ENCODE measurements around the gene RASGRP2.

The RASGRP2 gene

DNA sequence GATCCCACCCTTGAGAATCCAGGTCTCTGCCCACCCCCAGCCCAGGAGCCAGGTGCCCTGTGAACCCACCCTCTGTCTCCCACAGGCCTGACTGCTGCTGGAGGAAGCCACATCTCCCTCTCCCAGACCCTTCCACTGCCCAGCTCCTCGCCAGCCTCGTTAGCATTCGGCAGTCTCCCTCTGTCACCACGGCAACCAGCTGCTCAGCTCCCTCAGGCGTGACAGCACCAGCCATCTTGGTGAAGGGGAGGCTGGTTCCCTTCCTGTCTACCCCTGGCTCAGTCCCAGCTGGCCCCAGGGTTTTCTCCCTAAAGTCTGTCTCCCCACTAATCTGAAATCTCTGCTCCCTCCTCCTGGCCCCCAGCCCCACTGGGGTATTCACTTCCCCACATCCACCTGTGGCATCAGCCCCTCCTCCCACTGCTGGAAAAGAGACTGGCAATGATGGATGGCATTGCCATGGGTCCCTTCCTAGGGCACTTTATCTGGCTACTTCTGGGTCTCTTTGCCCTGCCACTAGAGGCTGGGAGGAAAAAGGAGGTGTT is 49.0 kb downstream of the RASGRP2 start:
- DNase-seq (ENCODE audit: low read depth) = no peak

DNA sequence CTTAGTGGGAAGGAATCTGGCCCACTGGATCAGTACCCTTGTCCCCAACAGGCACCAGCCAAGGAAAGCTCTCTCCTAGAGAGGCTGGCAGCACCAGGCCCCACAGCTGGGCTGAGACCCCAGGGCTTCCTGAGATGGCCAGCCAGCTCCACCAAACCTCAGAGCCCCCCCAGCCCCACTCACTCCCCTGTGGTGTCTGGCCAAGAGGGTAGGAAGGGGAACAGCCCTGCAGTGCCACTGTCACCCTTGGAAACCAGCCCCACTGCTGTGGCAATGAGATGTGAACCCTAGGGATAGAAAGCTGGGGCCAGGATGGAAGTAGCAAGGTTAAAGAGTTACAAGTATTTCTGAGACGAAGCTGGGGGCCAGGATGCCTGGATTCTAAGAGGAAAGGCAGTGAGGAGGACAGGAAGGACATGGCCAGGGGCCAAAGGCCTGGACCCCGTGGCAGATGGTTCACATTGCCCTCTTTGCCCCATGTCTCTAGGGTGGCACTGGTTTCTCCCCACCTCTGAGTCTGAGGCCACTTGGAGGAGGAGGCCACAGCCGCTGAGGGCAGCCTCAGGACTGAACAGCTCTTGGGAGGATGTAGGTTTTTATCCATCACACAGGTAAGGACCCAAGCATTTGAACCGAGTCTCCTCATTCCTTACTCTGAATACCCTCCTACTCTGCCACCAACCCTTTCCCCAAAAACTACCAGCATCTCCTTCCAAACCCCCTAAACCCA is 49.8 kb downstream of the RASGRP2 start:
- no peak for DNase-seq (ENCODE audit: low read depth)

DNA sequence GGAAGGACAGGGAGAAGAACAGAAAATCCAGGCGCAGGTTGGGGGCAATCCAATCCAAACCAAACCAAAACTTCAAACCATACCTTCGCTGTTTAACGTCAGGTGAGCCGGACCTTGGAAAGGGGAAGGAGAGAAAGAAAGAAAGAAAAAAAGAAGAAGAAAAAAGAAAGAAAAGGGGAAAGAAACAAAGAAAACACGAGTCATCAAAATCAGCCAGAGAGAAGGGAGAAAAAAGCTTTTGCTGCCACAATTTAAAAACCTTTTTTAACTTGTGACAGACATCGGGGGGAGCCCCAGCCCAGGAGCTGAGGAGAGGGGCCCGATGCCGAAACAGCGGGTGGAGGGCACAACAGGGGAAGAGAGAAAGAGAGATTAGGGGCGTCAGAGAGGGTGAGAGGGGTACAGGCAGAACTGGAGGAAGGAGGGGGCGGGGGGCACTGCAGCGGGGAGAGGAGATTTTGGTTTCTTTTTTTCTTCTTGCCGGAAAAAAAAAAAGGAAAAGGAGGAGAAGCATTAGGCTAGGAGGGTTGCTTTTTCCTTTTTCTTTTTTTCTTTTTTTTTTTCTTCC is 51.1 kb downstream of the RASGRP2 start:
- DNase-seq (ENCODE audit: low read depth) = no peak

DNA sequence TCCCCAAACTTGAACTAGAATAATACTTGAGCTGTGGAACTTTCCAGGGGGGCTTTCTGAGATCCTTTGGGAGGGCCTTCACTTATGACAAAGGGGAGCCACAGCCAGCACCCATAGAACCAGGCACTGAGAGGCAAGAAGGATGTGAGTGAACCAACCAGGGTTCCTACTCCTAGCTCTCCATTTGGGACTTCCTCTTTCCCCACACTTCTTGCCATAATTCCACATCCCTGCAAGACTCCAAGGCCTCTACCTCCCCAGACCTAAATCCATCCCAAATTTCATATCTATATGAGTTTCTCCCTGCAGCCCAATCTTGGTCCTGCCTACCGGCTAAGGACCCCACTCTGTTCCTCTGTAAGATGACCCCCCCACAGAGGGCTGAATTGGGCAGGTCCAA is 52.4 kb downstream of the RASGRP2 start:
- DNase-seq (ENCODE audit: low read depth) = no peak

DNA sequence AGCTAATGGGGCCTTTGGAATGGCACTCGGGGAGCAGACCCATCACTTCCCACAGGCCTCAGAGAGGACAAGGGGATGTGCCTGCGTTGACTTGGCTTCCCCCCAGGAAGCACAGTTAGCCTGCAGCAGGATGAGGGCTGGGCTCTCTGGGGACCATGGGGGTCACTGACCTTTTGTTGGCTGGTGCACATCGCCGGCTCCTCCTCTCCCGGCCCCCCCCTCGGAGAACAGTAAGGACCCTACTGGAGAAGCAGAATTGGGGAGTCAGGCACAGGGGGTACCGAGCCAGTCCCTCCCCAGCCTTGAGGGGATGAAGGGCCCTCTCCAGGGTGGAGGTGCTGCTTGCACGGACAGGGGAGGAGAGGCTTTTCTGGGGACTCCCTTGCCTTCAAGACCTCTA is 53.7 kb downstream of the RASGRP2 start:
- no peak for DNase-seq (ENCODE audit: low read depth)

DNA sequence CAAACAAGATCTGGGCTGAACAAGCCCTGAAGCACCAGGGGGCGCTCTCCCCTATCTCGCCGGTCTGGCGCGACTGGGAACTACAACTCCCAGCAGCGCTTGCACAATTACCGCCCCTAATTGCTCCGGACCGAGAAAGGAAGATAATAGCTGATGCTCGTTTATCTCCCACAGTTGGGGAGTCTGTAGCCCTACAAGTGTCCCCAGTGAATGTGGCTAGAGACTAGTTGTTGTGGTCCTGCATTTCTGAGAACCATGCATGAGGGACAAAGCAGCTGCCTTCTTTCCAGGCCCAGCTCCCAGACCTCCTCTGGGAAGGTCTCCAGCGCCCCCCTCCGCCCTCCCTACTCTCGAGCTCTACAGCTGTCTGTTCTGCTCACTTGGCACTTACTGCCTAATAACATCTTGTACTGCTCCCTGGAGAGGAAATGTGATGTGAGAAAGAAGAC is 55.4 kb downstream of the RASGRP2 start:
- peak; percentile 82 for DNase-seq (ENCODE audit: low read depth)

DNA sequence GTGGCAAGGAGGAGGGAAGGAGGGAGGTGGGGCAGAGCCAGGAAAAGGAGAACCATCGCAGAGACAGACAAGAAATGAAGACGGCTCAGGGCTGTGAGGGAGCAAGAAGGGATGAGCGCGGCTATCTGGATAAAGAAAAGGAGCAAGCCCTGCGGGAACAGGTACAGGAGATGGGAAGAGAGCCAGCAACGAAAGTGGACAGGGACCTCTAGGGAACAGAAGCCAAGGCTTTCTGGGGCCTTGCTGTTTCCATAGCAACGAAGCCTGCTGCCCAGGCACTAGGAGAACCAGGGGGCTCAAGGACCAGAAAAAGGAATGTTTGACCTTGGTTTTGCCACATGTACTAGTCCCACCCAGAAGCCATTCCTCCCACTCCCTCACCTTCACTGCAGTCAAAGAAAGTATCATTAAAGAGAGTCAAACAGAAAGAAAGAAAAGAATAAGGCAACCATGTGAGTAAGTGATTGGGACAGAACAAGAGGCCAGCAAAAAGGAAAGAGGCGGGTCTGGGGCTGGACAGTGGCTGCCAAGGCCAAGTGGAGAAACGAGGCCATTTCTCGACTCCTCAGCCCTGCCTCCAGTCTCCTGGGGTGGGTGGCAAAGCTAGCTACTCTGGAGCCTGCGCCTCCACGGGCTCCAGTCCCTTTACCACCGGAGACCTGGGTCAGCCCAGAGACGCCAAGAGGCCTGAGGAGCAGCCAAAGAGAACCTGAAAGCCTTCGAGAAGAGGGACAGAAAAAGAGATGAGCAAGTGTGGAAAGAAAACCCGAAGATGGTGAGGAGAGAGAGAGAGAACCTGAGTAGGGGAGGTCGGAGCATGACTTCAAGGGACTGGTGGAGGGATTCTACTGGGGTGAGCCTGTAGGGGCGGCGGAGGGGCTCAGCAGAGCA is 56.1 kb downstream of the RASGRP2 start:
- DNase-seq (ENCODE audit: low read depth) = no peak

DNA sequence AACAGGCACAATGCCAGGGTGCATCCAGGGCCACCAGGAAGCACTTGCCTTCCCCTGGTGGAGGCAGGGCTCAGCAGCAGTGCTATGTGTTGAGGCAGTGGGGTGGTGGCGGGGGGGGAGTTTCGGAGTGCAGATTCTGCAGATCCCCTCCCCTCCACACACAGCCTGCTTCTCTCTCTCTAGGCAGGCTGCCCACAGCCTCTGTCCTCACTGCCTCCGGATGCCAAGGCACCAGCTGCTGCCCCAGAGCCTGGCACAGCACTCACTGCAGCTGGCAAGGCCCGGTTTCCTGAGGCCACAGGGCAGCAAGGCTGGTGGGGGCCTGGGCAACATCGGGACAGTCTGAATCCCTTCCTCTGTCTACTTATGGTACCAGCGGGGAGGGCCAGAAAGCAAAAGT is 56.7 kb downstream of the RASGRP2 start:
- DNase-seq (ENCODE audit: low read depth) = no peak

DNA sequence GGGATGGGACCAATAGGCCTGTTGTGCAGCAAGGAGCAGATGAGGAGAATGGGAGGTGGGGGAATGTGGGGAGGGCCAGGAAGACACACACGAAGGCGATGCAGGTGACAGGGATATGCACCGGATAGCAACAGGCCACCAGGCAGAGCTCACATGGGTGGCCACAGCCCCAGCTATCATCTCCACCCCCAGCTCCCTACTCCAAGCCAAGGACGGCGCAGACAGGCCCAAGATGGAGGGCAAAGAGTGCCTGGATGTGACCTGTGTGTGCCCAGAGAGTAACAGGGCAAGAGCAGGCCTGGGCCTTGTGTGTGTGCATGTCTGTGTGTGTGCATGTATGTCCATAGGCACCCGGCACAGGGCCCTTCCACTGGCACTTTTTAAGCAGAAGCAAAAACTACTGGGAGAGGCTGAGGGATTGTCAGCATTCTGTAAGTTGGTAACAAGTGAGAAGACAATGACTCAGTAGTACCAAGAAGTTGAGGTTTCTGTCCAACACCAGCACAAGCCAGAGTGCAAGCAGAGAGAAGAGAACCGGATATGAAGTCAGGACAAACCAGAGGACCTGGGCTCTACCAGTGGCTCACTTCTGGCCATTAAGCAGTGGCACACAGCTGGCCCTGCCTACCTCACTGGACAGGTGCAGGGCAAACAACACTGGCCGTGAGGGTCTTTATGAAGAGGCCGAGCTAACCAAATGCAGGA is 57.3 kb downstream of the RASGRP2 start:
- peak; percentile 18 for DNase-seq (ENCODE audit: low read depth)

DNA sequence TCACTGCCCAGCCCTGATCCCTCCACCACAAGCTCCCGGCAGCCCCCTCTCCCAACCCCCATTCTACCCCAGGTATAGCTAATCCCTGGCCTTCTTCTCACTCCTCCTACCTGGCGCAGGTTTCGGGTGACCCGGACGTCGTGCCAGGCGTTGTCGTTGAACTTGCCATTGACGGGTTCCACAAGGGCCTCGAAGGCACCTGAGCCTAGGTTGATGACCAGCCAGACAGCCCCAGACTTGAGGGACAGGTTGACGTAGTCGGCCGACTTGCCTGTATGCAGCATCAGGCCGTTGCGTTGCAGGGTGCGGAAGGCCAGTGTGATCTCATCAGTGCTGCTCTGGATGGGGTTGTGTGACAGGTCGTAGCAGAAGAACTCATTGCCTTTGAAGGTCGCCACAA is 58.4 kb downstream of the RASGRP2 start:
- no peak for DNase-seq (ENCODE audit: low read depth)

DNA sequence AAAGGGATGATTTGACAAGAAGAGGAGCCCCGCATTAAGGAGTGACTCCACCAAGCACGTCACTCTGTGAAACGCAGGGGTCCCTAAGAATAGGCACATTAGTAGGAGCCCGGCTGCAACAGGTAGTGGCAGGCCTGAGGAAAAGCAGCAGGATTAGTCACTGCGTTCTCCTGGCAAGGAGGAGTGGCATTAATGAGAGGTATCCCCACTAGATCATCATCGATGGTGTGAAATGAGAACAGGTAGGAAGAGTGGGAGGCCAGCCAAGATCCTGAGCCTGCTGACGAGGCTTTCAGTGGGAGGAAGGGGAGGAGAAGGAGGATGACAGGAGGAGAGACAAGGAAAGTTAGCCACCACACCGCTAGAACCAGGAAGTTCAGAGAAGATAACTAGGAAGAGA is 59.6 kb downstream of the RASGRP2 start:
- no peak for DNase-seq (ENCODE audit: low read depth)

DNA sequence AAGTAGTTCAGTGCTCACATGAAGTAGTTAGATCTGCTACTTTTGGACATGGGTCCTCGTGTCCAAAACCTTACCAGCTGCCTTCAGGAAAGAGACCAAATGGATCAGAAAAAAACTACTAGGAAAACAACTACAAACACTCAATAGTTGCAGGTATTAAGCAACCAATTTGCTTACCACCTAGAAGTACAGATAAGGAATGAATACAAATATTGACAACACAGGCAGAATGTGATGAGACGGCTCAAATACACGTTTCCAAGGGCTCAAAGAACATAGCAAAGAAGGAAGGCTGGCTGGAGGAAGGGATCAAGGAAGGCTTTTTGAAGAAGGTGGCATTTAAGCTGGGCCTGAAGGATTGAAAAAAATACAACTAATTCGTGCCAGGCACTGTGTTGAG is 62.8 kb downstream of the RASGRP2 start:
- DNase-seq (ENCODE audit: low read depth) = no peak

DNA sequence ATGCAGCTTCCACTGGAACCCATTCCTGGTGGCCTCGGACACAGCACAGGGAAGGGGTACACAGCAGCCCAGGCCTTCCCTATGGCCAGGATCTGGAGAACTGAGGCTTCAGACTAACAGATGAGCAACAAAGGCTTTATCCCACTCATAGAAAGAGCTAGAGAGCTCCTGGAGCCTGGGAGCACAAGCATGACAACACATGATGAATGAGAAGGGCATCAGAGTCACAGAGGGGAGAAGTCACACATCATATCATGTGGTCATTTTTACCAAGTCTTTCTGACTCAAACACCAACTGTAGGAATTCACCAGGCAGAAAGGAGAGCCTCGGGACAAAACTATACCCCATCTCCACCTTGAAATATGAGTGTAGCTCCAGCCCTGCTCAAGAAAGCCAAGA is 64.1 kb downstream of the RASGRP2 start:
- no peak for DNase-seq (ENCODE audit: low read depth)

DNA sequence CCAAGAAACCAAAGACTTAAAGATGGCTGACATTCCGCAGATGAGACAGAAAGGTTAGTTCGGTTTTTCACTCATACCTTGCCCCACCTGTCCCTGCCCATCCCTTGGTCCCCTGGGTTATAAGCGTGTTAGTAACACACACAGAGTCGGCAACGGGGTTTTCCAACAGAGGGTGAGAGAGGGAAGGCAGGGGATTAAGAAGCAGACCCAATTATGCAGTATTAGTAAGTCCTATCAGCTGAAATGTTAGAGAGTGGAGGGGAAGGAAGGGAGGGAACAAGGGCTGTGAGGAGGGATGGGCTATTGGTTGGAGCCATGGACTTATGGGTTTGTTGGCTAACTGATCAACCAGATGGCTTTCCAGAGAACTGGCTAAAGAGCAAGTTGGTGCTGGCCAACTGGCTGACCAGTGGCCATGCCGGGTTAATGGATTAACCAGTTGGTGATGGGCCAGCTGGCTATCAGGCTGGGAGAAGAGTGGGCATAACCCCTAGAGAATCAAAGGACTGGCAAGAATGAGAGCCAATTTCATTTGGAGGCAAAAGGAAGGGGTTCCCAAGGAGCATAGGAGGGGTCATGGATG is 66.4 kb downstream of the RASGRP2 start:
- DNase-seq (ENCODE audit: low read depth) = no peak

Measured in EH (cell line).